Astrocyte (in vitro differentiated cells and primary cell): ENCODE data around the gene TMEM184B. TPM values are rescaled to one million over a fixed set of nuclear protein-coding genes. Genes with fewer than 3 reads are reported as not detected.

Source experiments
- DNase-seq: peaks from one replicate; pipeline ENCODE4 v3.0.0-alpha.2; 2010; ENCODE audit warnings: low read depth
- FAIRE-seq: peaks from 2 replicates; lab custom pipeline; 2011; peaks lifted over from hg19 to GRCh38; lab: Jason Lieb, UNC
- H2AFZ ChIP-seq: 2 replicates; pipeline ENCODE4 v1.6.0; 2012; ENCODE audit warnings: low read depth, low read length, inconsistent platforms
- H3K27ac ChIP-seq: 2 replicates; pipeline ENCODE4 v1.5.1; 2011; ENCODE audit warnings: low read depth, low read length, inconsistent platforms
- H3K27me3 ChIP-seq: 2 replicates; pipeline ENCODE4 v1.6.0; 2011; ENCODE audit warnings: low read length, inconsistent platforms; ENCODE audit not compliant: insufficient read depth
- H3K36me3 ChIP-seq: 2 replicates; pipeline ENCODE4 v1.5.1; 2011; ENCODE audit warnings: low read length, inconsistent platforms; ENCODE audit not compliant: insufficient read depth
- H3K4me1 ChIP-seq: 2 replicates; pipeline ENCODE4 v1.5.1; 2011; ENCODE audit warnings: low read length, inconsistent platforms; ENCODE audit not compliant: insufficient read depth
- H3K4me2 ChIP-seq: 2 replicates; pipeline ENCODE4 v1.6.0; 2012; ENCODE audit warnings: low read length, inconsistent platforms
- H3K4me3 ChIP-seq: 2 replicates; pipeline ENCODE4 v1.5.1; 2011; ENCODE audit warnings: low read depth, mild to moderate bottlenecking, low read length, inconsistent platforms; ENCODE audit not compliant: insufficient read depth
- H3K79me2 ChIP-seq: 2 replicates; pipeline ENCODE4 v1.6.0; 2012; ENCODE audit warnings: mild to moderate bottlenecking, low read length, inconsistent platforms; ENCODE audit not compliant: insufficient read depth
- H3K9ac ChIP-seq: 2 replicates; pipeline ENCODE4 v1.6.0; 2012; ENCODE audit warnings: mild to moderate bottlenecking, low read length, inconsistent platforms
- H3K9me3 ChIP-seq: 2 replicates; pipeline ENCODE4 v1.5.1; 2012; ENCODE audit warnings: low read depth, mild to moderate bottlenecking, low read length, inconsistent platforms; ENCODE audit not compliant: insufficient read depth
- H4K20me1 ChIP-seq: 2 replicates; pipeline ENCODE4 v1.6.0; 2012; ENCODE audit warnings: low read length, inconsistent platforms; ENCODE audit not compliant: insufficient read depth
- H3K27ac Mint-ChIP-seq: one replicate; pipeline ENCODE4 v1.8.0; 2021; ENCODE audit warnings: mild to moderate bottlenecking, mixed read lengths; ENCODE audit not compliant: unreplicated experiment
- H3K27me3 Mint-ChIP-seq: one replicate; pipeline ENCODE4 v1.8.0; 2021; ENCODE audit warnings: low read depth, mixed read lengths; ENCODE audit not compliant: unreplicated experiment
- H3K36me3 Mint-ChIP-seq: one replicate; pipeline ENCODE4 v1.8.0; 2021; ENCODE audit warnings: low read depth, mixed read lengths; ENCODE audit not compliant: unreplicated experiment
- H3K4me1 Mint-ChIP-seq: one replicate; pipeline ENCODE4 v1.8.0; 2021; ENCODE audit warnings: low read depth, mixed read lengths; ENCODE audit not compliant: unreplicated experiment
- H3K4me3 Mint-ChIP-seq: one replicate; pipeline ENCODE4 v1.8.0; 2021; ENCODE audit warnings: mild to moderate bottlenecking, moderate library complexity, mixed read lengths; ENCODE audit not compliant: unreplicated experiment
- H3K9me3 Mint-ChIP-seq: one replicate; pipeline ENCODE4 v1.8.0; 2021; ENCODE audit warnings: mild to moderate bottlenecking, mixed read lengths; ENCODE audit not compliant: unreplicated experiment
- EZH2 ChIP-seq: IDR thresholded peaks from 2 replicates; pipeline ENCODE4 v1.6.1; 2012; ENCODE audit warnings: mild to moderate bottlenecking, low read length, inconsistent platforms; ENCODE audit not compliant: insufficient read depth
- total RNA-seq: library from RNA; stranded (reverse); gene quantifications from 2 replicates; pipeline ENCODE4 v1.2.1, GENCODE V29; 2021
- TF ChIP-seq, protein P1 (sequence below): IDR thresholded peaks from 2 replicates; pipeline ENCODE4 v1.5.1; 2011; ENCODE audit warnings: low read depth, mild to moderate bottlenecking, inconsistent platforms, low read length, moderate library complexity; ENCODE audit not compliant: insufficient read depth

TMEM184B gene
- total RNA-seq, 1 donor from 2014 or later = 109 TPM

DNA sequence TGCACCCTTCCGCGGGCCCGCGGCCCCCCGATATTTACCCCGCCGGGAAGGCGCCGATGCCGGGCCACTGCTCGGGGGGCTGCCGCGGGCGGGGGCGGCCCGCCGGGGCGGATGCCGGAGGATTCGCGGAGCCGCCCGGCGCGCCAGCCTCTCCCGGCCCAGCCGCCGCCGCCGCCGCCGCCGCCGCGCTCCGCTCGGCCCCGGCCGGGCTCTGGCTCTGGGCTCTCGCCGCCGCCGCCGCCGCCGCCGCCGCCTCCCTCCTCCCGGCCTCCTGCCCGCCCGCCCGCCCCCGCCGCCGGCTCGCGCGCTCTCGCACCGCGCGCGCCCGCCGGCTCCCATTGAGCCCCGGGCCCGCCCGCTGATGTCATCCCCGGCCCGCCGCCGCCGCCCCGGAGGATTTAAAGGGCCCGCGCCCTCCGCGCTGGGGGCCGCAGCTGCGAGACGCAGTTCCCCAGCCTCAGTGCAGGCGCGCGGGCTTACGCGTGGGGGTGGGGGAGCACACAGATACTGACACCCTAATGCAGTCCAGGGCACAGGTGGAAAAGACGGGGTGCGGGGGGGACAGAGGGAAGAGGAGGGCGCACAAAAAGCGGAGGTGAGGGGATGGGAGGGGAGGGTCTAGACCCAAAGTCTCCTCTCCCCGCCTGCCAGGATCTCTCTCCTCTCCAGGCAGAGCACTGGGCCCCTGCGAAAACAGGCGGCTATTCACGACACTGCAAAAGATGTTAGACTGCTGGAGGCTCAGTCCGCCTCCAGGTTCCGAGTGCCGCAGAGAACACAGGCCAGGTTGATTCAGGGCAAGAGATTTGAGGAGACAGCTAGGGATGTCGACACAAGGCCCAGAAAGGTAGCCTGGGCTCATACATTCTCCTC is 44.5 kb upstream of the TMEM184B start, which contains the start of gene CSNK1E:
CSNK1E (minus strand) TSS at position 312 of the 873 bp plus-strand sequence. CDS start 3,276 bp downstream, outside the sequence.
- Mint-ChIP-seq H3K27ac (peak within 1 kb of the TSS; percentile 97), H3K9me3 (no peaks in the 10 kb centered on the region), H3K4me1 (peaks cover 36% of the 10 kb centered on the region), H3K4me3 (peak within 1 kb of the TSS; percentile 97), H3K27me3 (no peaks in the 10 kb centered on the region), H3K36me3 (peaks cover 4% of the 10 kb centered on the region)
- peaks cover 46% of the 10 kb centered on the region for H3K79me2 ChIP-seq
- peak within 1 kb of the TSS; percentile 96 for H3K4me2 ChIP-seq
- H4K20me1 ChIP-seq = peaks cover 42% of the 10 kb centered on the region
- peak within 1 kb of the TSS; percentile 100 for H3K9ac ChIP-seq
- FAIRE-seq = no peak
- peak within 1 kb of the TSS; percentile 89 for H3K4me3 ChIP-seq
- TF ChIP-seq, protein P1, sequence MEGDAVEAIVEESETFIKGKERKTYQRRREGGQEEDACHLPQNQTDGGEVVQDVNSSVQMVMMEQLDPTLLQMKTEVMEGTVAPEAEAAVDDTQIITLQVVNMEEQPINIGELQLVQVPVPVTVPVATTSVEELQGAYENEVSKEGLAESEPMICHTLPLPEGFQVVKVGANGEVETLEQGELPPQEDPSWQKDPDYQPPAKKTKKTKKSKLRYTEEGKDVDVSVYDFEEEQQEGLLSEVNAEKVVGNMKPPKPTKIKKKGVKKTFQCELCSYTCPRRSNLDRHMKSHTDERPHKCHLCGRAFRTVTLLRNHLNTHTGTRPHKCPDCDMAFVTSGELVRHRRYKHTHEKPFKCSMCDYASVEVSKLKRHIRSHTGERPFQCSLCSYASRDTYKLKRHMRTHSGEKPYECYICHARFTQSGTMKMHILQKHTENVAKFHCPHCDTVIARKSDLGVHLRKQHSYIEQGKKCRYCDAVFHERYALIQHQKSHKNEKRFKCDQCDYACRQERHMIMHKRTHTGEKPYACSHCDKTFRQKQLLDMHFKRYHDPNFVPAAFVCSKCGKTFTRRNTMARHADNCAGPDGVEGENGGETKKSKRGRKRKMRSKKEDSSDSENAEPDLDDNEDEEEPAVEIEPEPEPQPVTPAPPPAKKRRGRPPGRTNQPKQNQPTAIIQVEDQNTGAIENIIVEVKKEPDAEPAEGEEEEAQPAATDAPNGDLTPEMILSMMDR = no peak
- no peak for TF ChIP-seq EZH2
- peak within 1 kb of the TSS; percentile 42 for H2AFZ ChIP-seq
- H3K4me1 ChIP-seq = peaks cover 44% of the 10 kb centered on the region
- H3K27me3 ChIP-seq = no peaks in the 10 kb centered on the region
- no peaks in the 10 kb centered on the region for H3K9me3 ChIP-seq
- peaks cover 3% of the 10 kb centered on the region for H3K36me3 ChIP-seq
- peak; percentile 23 for DNase-seq
- peak within 1 kb of the TSS; percentile 92 for H3K27ac ChIP-seq

DNA sequence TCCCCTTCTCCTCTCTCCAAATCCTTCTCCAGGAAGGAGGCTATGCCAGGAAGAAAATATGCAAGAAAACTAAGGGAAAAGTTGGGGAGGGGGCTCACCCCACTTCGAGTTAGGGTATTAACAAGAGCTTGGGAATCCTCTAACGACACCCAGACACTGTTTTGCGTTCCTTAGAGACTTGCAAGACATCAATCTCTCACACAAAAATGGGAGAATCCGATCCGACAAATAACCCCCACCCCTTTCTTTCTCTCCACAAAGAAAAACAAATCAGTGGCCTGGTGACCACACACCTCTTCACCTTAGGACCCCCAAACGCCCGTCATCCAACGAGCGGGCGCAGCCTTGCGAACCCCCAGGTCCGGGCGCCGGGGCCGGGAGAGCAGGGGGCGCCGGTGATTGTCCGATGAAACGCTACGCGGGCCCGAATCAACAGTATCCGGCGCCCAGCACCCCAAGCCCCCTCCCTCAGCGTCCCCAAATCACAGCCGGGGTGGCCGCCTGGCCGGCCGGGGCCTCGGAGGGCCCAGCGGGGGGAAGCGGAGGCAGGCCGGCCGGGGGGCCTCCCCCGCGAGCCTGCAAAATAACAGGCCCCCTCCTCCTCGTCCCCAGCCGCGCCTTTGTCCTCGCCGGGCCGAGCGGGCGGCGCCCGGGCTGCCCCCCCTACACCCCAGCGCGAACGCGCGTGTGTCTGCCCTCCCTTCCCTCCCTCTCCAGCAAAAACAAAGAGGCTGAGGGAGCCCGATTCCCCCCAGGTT is 43.7 kb upstream of the TMEM184B start:
- no peaks in the 10 kb centered on the region for H3K27me3 ChIP-seq
- H3K27ac Mint-ChIP-seq = peak overlapping the region; percentile 97
- peaks cover 55% of the 10 kb centered on the region for H3K79me2 ChIP-seq
- peak overlapping the region; percentile 100 for H3K9ac ChIP-seq
- H3K4me3 ChIP-seq = peak overlapping the region; percentile 89
- H4K20me1 ChIP-seq = peaks cover 50% of the 10 kb centered on the region
- TF ChIP-seq, protein P1 = no peak
- no peak for TF ChIP-seq EZH2
- H3K9me3 ChIP-seq = no peaks in the 10 kb centered on the region
- H3K4me2 ChIP-seq = peak overlapping the region; percentile 96
- H3K36me3 ChIP-seq = peaks cover 7% of the 10 kb centered on the region
- H3K9me3 Mint-ChIP-seq = no peaks in the 10 kb centered on the region
- H3K27ac ChIP-seq = peak overlapping the region; percentile 91
- DNase-seq (peak; percentile 41), FAIRE-seq (no peak)
- peaks cover 6% of the 10 kb centered on the region for H3K36me3 Mint-ChIP-seq
- peak overlapping the region; percentile 97 for H3K4me3 Mint-ChIP-seq
- peaks cover 40% of the 10 kb centered on the region for H3K4me1 Mint-ChIP-seq
- peaks cover 51% of the 10 kb centered on the region for H3K4me1 ChIP-seq
- H2AFZ ChIP-seq = no peak overlapping the region
- no peaks in the 10 kb centered on the region for H3K27me3 Mint-ChIP-seq
